ENCODE data around the gene TTC36. TPM values are rescaled to one million over a fixed set of nuclear protein-coding genes. Genes with fewer than 3 reads are reported as not detected.

Gene TTC36
- total RNA-seq, 1 donor from 2014 or later = 1.1 TPM

DNA sequence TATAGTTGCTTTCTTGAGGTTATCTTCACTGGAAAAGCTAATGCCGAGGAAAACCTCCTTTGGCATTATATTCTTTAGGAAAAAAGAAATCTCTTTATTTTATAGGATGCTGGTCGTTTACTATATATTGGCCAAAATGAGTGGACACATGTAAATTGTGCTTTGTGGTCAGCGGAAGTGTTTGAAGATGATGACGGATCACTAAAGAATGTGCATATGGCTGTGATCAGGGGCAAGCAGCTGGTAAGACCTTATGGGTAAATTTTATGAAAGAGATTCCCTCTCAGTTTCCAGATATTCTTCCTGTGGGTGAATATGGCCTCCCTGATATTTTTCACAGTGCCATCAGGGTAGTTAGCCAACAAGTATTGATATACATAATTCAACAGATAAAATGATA is 29.4 kb upstream of the TTC36 start:
- H3K4me1 Mint-ChIP-seq = no peaks in the 10 kb centered on the region
- TF ChIP-seq, protein P1, sequence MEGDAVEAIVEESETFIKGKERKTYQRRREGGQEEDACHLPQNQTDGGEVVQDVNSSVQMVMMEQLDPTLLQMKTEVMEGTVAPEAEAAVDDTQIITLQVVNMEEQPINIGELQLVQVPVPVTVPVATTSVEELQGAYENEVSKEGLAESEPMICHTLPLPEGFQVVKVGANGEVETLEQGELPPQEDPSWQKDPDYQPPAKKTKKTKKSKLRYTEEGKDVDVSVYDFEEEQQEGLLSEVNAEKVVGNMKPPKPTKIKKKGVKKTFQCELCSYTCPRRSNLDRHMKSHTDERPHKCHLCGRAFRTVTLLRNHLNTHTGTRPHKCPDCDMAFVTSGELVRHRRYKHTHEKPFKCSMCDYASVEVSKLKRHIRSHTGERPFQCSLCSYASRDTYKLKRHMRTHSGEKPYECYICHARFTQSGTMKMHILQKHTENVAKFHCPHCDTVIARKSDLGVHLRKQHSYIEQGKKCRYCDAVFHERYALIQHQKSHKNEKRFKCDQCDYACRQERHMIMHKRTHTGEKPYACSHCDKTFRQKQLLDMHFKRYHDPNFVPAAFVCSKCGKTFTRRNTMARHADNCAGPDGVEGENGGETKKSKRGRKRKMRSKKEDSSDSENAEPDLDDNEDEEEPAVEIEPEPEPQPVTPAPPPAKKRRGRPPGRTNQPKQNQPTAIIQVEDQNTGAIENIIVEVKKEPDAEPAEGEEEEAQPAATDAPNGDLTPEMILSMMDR (IDR thresholded peaks at IDR 0.05; ENCODE audit: unreplicated experiment) = no peak
- peaks cover 56% of the 10 kb centered on the region for H3K36me3 Mint-ChIP-seq
- no peaks in the 10 kb centered on the region for H3K9me3 Mint-ChIP-seq
- H3K4me3 Mint-ChIP-seq = no peak overlapping the region
- DNase-seq (ENCODE audit: low spot score in 2 of 2, unreplicated experiment in 2 of 2) = no peak
- H3K27ac Mint-ChIP-seq = no peak overlapping the region
- no peaks in the 10 kb centered on the region for H3K27me3 Mint-ChIP-seq (ENCODE audit: low read depth)

DNA sequence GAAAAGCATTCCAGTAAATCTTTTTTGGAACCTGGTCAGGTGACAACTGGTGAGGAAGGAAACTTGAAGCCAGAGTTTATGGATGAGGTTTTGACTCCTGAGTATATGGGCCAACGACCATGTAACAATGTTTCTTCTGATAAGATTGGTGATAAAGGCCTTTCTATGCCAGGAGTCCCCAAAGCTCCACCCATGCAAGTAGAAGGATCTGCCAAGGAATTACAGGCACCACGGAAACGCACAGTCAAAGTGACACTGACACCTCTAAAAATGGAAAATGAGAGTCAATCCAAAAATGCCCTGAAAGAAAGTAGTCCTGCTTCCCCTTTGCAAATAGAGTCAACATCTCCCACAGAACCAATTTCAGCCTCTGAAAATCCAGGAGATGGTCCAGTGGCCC is 24.1 kb upstream of the TTC36 start:
- H3K36me3 Mint-ChIP-seq = peaks cover 73% of the 10 kb centered on the region
- DNase-seq (ENCODE audit: low spot score in 2 of 2, unreplicated experiment in 2 of 2) = no peak
- H3K4me3 Mint-ChIP-seq = no peak overlapping the region
- no peaks in the 10 kb centered on the region for H3K27me3 Mint-ChIP-seq (ENCODE audit: low read depth)
- no peaks in the 10 kb centered on the region for H3K4me1 Mint-ChIP-seq
- H3K9me3 Mint-ChIP-seq = no peaks in the 10 kb centered on the region
- TF ChIP-seq, protein P1 (IDR thresholded peaks at IDR 0.05; ENCODE audit: unreplicated experiment) = no peak
- H3K27ac Mint-ChIP-seq = no peak overlapping the region

DNA sequence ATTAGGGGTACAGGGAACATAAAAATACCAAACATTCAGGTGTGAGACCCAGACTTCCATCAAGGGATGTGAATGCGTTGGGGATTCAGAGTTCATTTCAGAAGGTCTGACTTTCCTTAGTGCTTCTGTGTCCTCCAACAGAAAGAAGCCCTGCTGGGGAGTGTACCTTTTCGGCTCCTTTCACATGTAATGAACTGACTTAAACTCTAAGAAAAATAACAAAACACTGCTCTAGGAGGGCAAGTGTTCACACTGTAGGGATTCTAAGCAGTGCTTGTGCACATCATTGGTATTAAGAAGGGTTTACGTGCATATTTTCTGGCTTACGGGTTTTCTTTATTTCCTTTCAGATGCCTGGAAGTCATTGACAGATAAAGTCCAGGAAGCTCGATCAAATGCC is 15.7 kb upstream of the TTC36 start:
- H3K27ac Mint-ChIP-seq = no peak overlapping the region
- H3K36me3 Mint-ChIP-seq = peaks cover 42% of the 10 kb centered on the region
- H3K4me3 Mint-ChIP-seq = no peak overlapping the region
- no peaks in the 10 kb centered on the region for H3K27me3 Mint-ChIP-seq (ENCODE audit: low read depth)
- no peak for DNase-seq (ENCODE audit: low spot score in 2 of 2, unreplicated experiment in 2 of 2)
- H3K4me1 Mint-ChIP-seq = no peaks in the 10 kb centered on the region
- TF ChIP-seq, protein P1 (IDR thresholded peaks at IDR 0.05; ENCODE audit: unreplicated experiment) = no peak
- no peaks in the 10 kb centered on the region for H3K9me3 Mint-ChIP-seq

DNA sequence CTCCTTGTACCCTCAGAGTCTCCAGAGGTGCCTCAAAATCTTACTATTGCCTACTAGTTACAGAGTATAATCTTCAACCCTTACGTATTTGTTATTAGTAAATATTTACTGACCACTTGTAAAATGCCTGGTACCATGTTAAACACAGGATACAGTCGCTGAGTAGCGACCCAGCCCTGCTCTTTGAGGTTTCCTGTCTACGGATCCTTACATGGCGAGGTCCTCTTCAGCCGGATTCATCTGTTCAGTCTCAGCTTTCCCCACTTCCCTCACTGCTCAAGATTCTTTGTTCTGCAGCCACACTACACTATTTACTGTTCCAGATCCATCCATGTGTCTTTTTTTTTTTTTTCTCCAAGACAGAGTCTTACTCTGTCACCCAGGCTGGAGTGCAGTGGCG is 13.2 kb upstream of the TTC36 start:
- Mint-ChIP-seq H3K9me3 (no peaks in the 10 kb centered on the region), H3K4me3 (no peak overlapping the region), H3K36me3 (peaks cover 44% of the 10 kb centered on the region), H3K27ac (no peak overlapping the region), H3K27me3 (ENCODE audit: low read depth) (no peaks in the 10 kb centered on the region), H3K4me1 (no peaks in the 10 kb centered on the region)
- TF ChIP-seq, protein P1 (IDR thresholded peaks at IDR 0.05; ENCODE audit: unreplicated experiment) = no peak
- no peak for DNase-seq (ENCODE audit: low spot score in 2 of 2, unreplicated experiment in 2 of 2)

DNA sequence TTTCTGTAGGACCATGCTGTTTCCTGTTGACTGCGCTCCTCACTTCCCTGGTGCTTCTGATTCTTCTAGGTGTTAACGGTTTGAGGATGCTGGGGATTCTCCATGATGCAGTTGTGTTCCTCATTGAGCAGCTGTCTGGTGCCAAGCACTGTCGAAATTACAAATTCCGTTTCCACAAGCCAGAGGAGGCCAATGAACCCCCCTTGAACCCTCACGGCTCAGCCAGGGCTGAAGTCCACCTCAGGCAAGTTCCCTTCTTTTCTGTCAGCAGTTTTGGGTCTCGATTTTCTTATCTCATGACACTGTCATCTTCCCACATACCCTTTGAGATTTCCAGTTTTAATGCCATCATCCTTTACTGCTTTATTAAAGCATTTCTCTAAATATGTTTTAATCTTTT is 7.7 kb upstream of the TTC36 start:
- H3K4me3 Mint-ChIP-seq = no peak overlapping the region
- no peak overlapping the region for H3K27ac Mint-ChIP-seq
- peaks cover 31% of the 10 kb centered on the region for H3K36me3 Mint-ChIP-seq
- H3K9me3 Mint-ChIP-seq = no peaks in the 10 kb centered on the region
- TF ChIP-seq, protein P1 (IDR thresholded peaks at IDR 0.05; ENCODE audit: unreplicated experiment) = no peak
- H3K27me3 Mint-ChIP-seq (ENCODE audit: low read depth) = no peaks in the 10 kb centered on the region
- no peak for DNase-seq (ENCODE audit: low spot score in 2 of 2, unreplicated experiment in 2 of 2)
- H3K4me1 Mint-ChIP-seq = no peaks in the 10 kb centered on the region

DNA sequence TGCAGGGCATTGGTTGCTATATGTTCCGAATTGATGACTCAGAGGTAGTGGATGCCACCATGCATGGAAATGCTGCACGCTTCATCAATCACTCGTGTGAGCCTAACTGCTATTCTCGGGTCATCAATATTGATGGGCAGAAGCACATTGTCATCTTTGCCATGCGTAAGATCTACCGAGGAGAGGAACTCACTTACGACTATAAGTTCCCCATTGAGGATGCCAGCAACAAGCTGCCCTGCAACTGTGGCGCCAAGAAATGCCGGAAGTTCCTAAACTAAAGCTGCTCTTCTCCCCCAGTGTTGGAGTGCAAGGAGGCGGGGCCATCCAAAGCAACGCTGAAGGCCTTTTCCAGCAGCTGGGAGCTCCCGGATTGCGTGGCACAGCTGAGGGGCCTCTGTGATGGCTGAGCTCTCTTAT is 5.4 kb upstream of the TTC36 start:
- Mint-ChIP-seq H3K4me1 (no peaks in the 10 kb centered on the region), H3K27ac (no peak overlapping the region), H3K9me3 (no peaks in the 10 kb centered on the region), H3K36me3 (peaks cover 20% of the 10 kb centered on the region), H3K27me3 (ENCODE audit: low read depth) (no peaks in the 10 kb centered on the region), H3K4me3 (no peak overlapping the region)
- DNase-seq (ENCODE audit: low spot score in 2 of 2, unreplicated experiment in 2 of 2) = no peak
- TF ChIP-seq, protein P1 (IDR thresholded peaks at IDR 0.05; ENCODE audit: unreplicated experiment) = no peak

All from mesothelial cell of epicardium (in vitro differentiated cells).